Skeletal muscle satellite cell (primary cell): ENCODE measurements around the gene ATL2.

Experiments
- H3K27me3 ChIP-seq: 2 replicates; pipeline ENCODE4 v1.7.0; 2013; ENCODE audit warnings: low read length; ENCODE audit not compliant: control insufficient read depth, insufficient read depth
- H3K36me3 ChIP-seq: 2 replicates; pipeline ENCODE4 v1.7.0; 2013; ENCODE audit warnings: mild to moderate bottlenecking, control low read depth, low read length; ENCODE audit not compliant: insufficient read depth
- H3K4me1 ChIP-seq: 2 replicates; pipeline ENCODE4 v1.7.0; 2013; ENCODE audit warnings: low read length; ENCODE audit not compliant: control insufficient read depth, insufficient read depth
- H3K4me2 ChIP-seq: 2 replicates; pipeline ENCODE4 v1.7.0; 2013; ENCODE audit warnings: mild to moderate bottlenecking, low read length
- H3K4me3 ChIP-seq: 2 replicates; pipeline ENCODE4 v1.7.0; 2013; ENCODE audit warnings: low read length
- H3K9ac ChIP-seq: 2 replicates; pipeline ENCODE4 v1.7.0; 2013; ENCODE audit warnings: mild to moderate bottlenecking, low read depth, low read length, moderate library complexity
- H3K9me3 ChIP-seq: replicated peaks from 2 replicates; pipeline ENCODE4 v1.7.0; 2013; ENCODE audit warnings: mild to moderate bottlenecking, control low read depth, low read length

ATL2 gene

GRCh38 chr2:38317725-38318124 is 59.3 kb downstream of the ATL2 start:
- no peaks in the 10 kb centered on the region for H3K4me1 ChIP-seq
- H3K27me3 ChIP-seq = no peaks in the 10 kb centered on the region
- no peaks in the 10 kb centered on the region for H3K9me3 ChIP-seq
- H3K36me3 ChIP-seq = peaks cover 5% of the 10 kb centered on the region
- no peak overlapping the region for H3K9ac ChIP-seq
- no peak overlapping the region for H3K4me3 ChIP-seq
- H3K4me2 ChIP-seq = no peak overlapping the region

GRCh38 chr2:38315707-38316333 is 61.3 kb downstream of the ATL2 start:
- H3K4me2 ChIP-seq = no peak overlapping the region
- H3K36me3 ChIP-seq = peaks cover 12% of the 10 kb centered on the region

GRCh38 chr2:38308821-38309220 is 68.3 kb downstream of the ATL2 start:
- Histone ChIP-seq H3K9me3 (no peaks in the 10 kb centered on the region), H3K27me3 (no peaks in the 10 kb centered on the region), H3K36me3 (peaks cover 19% of the 10 kb centered on the region), H3K4me1 (no peaks in the 10 kb centered on the region), H3K9ac (no peak overlapping the region), H3K4me2 (no peak overlapping the region), H3K4me3 (no peak overlapping the region)

More at GRCh38 chr2:38315707-38316333, 61.3 kb downstream of the ATL2 start:
- no peaks in the 10 kb centered on the region for H3K9me3 ChIP-seq
- H3K4me1 ChIP-seq = no peaks in the 10 kb centered on the region
- H3K4me3 ChIP-seq = no peak overlapping the region
- no peaks in the 10 kb centered on the region for H3K27me3 ChIP-seq
- no peak overlapping the region for H3K9ac ChIP-seq

- Histone ChIP-seq H3K4me2 (no peak overlapping the region), H3K36me3 (peaks cover 19% of the 10 kb centered on the region)
These were observed 74.9 kb downstream of the ATL2 start for GRCh38 chr2:38301969-38302702.

GRCh38 chr2:38301340-38301968 is 75.6 kb downstream of the ATL2 start:
- Histone ChIP-seq H3K4me3 (no peak overlapping the region), H3K36me3 (peaks cover 24% of the 10 kb centered on the region), H3K9ac (no peak overlapping the region), H3K4me1 (no peaks in the 10 kb centered on the region), H3K4me2 (no peak overlapping the region), H3K9me3 (no peaks in the 10 kb centered on the region), H3K27me3 (no peaks in the 10 kb centered on the region)

More at GRCh38 chr2:38301969-38302702, 74.9 kb downstream of the ATL2 start:
- H3K9me3 ChIP-seq = no peaks in the 10 kb centered on the region
- no peaks in the 10 kb centered on the region for H3K4me1 ChIP-seq
- H3K27me3 ChIP-seq = no peaks in the 10 kb centered on the region
- H3K9ac ChIP-seq = no peak overlapping the region
- no peak overlapping the region for H3K4me3 ChIP-seq

GRCh38 chr2:38298539-38298938 is 78.5 kb downstream of the ATL2 start:
- no peaks in the 10 kb centered on the region for H3K9me3 ChIP-seq
- no peak overlapping the region for H3K9ac ChIP-seq
- no peaks in the 10 kb centered on the region for H3K27me3 ChIP-seq
- no peaks in the 10 kb centered on the region for H3K4me1 ChIP-seq
- no peak overlapping the region for H3K4me3 ChIP-seq
- H3K4me2 ChIP-seq = no peak overlapping the region
- H3K36me3 ChIP-seq = peaks cover 34% of the 10 kb centered on the region

- peaks cover 34% of the 10 kb centered on the region for H3K36me3 ChIP-seq
- H3K9ac ChIP-seq = no peak overlapping the region
- no peaks in the 10 kb centered on the region for H3K4me1 ChIP-seq
- no peak overlapping the region for H3K4me3 ChIP-seq
- H3K4me2 ChIP-seq = no peak overlapping the region
- no peaks in the 10 kb centered on the region for H3K27me3 ChIP-seq
- H3K9me3 ChIP-seq = no peaks in the 10 kb centered on the region
These were observed 80.8 kb downstream of the ATL2 start for GRCh38 chr2:38296197-38296780.

GRCh38 chr2:38294597-38294996 is 82.5 kb downstream of the ATL2 start:
- H3K36me3 ChIP-seq = peaks cover 30% of the 10 kb centered on the region

GRCh38 chr2:38293152-38293865 is 83.8 kb downstream of the ATL2 start:
- no peak overlapping the region for H3K4me2 ChIP-seq
- H3K9me3 ChIP-seq = no peaks in the 10 kb centered on the region
- H3K4me3 ChIP-seq = no peak overlapping the region
- H3K36me3 ChIP-seq = peaks cover 26% of the 10 kb centered on the region
- H3K27me3 ChIP-seq = no peaks in the 10 kb centered on the region
- H3K9ac ChIP-seq = no peak overlapping the region
- H3K4me1 ChIP-seq = no peaks in the 10 kb centered on the region

More at GRCh38 chr2:38294597-38294996, 82.5 kb downstream of the ATL2 start:
- no peak overlapping the region for H3K4me3 ChIP-seq
- H3K4me1 ChIP-seq = no peaks in the 10 kb centered on the region
- H3K9ac ChIP-seq = no peak overlapping the region
- no peaks in the 10 kb centered on the region for H3K27me3 ChIP-seq
- H3K9me3 ChIP-seq = no peaks in the 10 kb centered on the region
- no peak overlapping the region for H3K4me2 ChIP-seq

- H3K9me3 ChIP-seq = no peaks in the 10 kb centered on the region
- no peak overlapping the region for H3K4me2 ChIP-seq
- no peak overlapping the region for H3K4me3 ChIP-seq
- H3K27me3 ChIP-seq = peaks cover 20% of the 10 kb centered on the region
- no peaks in the 10 kb centered on the region for H3K36me3 ChIP-seq
- no peak overlapping the region for H3K9ac ChIP-seq
- no peaks in the 10 kb centered on the region for H3K4me1 ChIP-seq
These were observed 86.7 kb downstream of the ATL2 start for GRCh38 chr2:38290332-38290731.

GRCh38 chr2:38284971-38285370 is 92.1 kb downstream of the ATL2 start:
- Histone ChIP-seq H3K36me3 (no peaks in the 10 kb centered on the region), H3K4me2 (no peak overlapping the region), H3K9ac (no peak overlapping the region), H3K4me3 (no peak overlapping the region), H3K4me1 (no peaks in the 10 kb centered on the region), H3K27me3 (peaks cover 56% of the 10 kb centered on the region), H3K9me3 (no peaks in the 10 kb centered on the region)
